ENCODE results near the gene PKP1. TPM values are rescaled to one million over a fixed set of nuclear protein-coding genes. Genes with fewer than 3 reads are reported as not detected.

PKP1 gene
- total and polyA plus RNA-seq, 2 of the 4 experiments (the other 2 are of a cell fraction) = 0.18 to 0.36 TPM

GRCh38 chr1:201240171-201240570, 43.1 kb upstream of the PKP1 start:
- no peak overlapping the region for H3K4me3 ChIP-seq (ENCODE audit: insufficient read depth, low read depth, low read length)
- dilution Hi-C loops (cut with HindIII; ENCODE audit: low sequenced_read_pairs, unreplicated experiment) (no loop called here), in situ Hi-C loops (cut with MboI; ENCODE audit: low sequenced_read_pairs) (no loop called here), intact Hi-C loops (cut with micrococcal nuclease) (no loop called here)
- no peak overlapping the region for H2AK5ac ChIP-seq (ENCODE audit: low read depth, low read length)
- no peak overlapping the region for H2BK20ac ChIP-seq (ENCODE audit: low read depth, low read length)
- WGBS, 2 experiments (ENCODE audit: extremely low coverage in 2 of 2, insufficient read length in 1 of 2) = no CpG with 5 or more reads among the region's 3 CpGs
- H3K27me3 ChIP-seq (ENCODE audit: control insufficient read depth, insufficient read depth, low read length) = peaks cover 13% of the 10 kb centered on the region
- no peak overlapping the region for H3K23ac ChIP-seq (ENCODE audit: low read depth, low read length)
- no peak overlapping the region for H2AFZ ChIP-seq (replicated peaks; ENCODE audit: low read length, poor library complexity)
- no peak overlapping the region for H3K56ac ChIP-seq (ENCODE audit: extremely low read depth, insufficient read depth, low read length)
- H3K4me2 ChIP-seq (ENCODE audit: low read depth, low read length) = no peak overlapping the region
- no peaks in the 10 kb centered on the region for H4K20me1 ChIP-seq (ENCODE audit: insufficient read depth, low read length)
- TF ChIP-seq MAFK (IDR thresholded peaks at IDR 0.05; ENCODE audit: low read depth, low read length) (no peak), RCOR1 (IDR thresholded peaks at IDR 0.05; ENCODE audit: insufficient replicate concordance, low read length) (no peak), ELK1 (IDR thresholded peaks at IDR 0.05; ENCODE audit: borderline replicate concordance, low read depth, low read length) (no peak), MAZ (IDR thresholded peaks at IDR 0.05; ENCODE audit: borderline replicate concordance, low read depth, low read length) (no peak), RAD21 (IDR thresholded peaks at IDR 0.05; ENCODE audit: low read length) (no peak), FOS (IDR thresholded peaks at IDR 0.05; ENCODE audit: low read depth, low read length) (no peak), SMC3 (IDR thresholded peaks at IDR 0.05; ENCODE audit: low read depth, low read length) (no peak), MXI1 (IDR thresholded peaks at IDR 0.05; ENCODE audit: borderline replicate concordance, low read depth, low read length) (no peak), POLR2A (IDR thresholded peaks at IDR 0.05; ENCODE audit: low read depth, low read length) (no peak), CTCF (conservative IDR thresholded peaks at IDR 0.05; ENCODE audit: low read depth, low read length) (no peak), RFX5 (IDR thresholded peaks at IDR 0.05; ENCODE audit: low read depth, low read length) (no peak), NFE2L2 (IDR thresholded peaks at IDR 0.05; ENCODE audit: low read depth, low read length) (no peak), CHD1 (IDR thresholded peaks at IDR 0.05; ENCODE audit: low read depth, low read length) (no peak)
- ATAC-seq (ENCODE audit: low read depth) (no peak), DNase-seq (no peak)
- H3K4me1 ChIP-seq (ENCODE audit: control insufficient read depth, insufficient read depth, low read length) = no peaks in the 10 kb centered on the region
- H3K14ac ChIP-seq (replicated peaks; ENCODE audit: low read depth, low read length) = no peak overlapping the region
- H3K4ac ChIP-seq (ENCODE audit: low read depth, low read length) = no peak overlapping the region
- ChIA-PET CTCF (no interaction called here), POLR2A (ENCODE audit: unreplicated experiment) (no interaction called here)
- H3K9me3 ChIP-seq (ENCODE audit: control insufficient read depth, insufficient read depth, low read length) = peaks cover 3% of the 10 kb centered on the region; the same call in 1 of the 2 replicates
- H2BK5ac ChIP-seq (ENCODE audit: low read depth, low read length, poor library complexity, severe bottlenecking) = no peak overlapping the region
- no peak overlapping the region for H2BK120ac ChIP-seq (ENCODE audit: low read depth, low read length)
- H3K9me1 ChIP-seq (ENCODE audit: insufficient read depth, low read length) = no peaks in the 10 kb centered on the region
- no peak overlapping the region for H2AK9ac ChIP-seq (replicated peaks; ENCODE audit: low read depth, low read length, poor library complexity)
- H3K18ac ChIP-seq (ENCODE audit: low read depth, low read length) = no peak overlapping the region
- H3K27ac ChIP-seq (ENCODE audit: insufficient read depth, low read length) = no peak overlapping the region
- H3K9ac ChIP-seq (ENCODE audit: low read depth, low read length) = no peak overlapping the region
- no peak overlapping the region for H2BK15ac ChIP-seq (ENCODE audit: low read depth, low read length)
- no peaks in the 10 kb centered on the region for H3K79me1 ChIP-seq (ENCODE audit: low read depth in 1 of 2, low read length in 2 of 2)
- H4K91ac ChIP-seq (ENCODE audit: insufficient read depth, low read depth, low read length) = no peak overlapping the region
- no peaks in the 10 kb centered on the region for H3K36me3 ChIP-seq (ENCODE audit: control insufficient read depth, insufficient read depth, low read length)
- H4K8ac ChIP-seq (ENCODE audit: low read depth in 2 of 2, low read length in 2 of 2) = no peak overlapping the region
- H4K5ac ChIP-seq (ENCODE audit: low read depth, low read length) = no peak overlapping the region
- no TSS peak for BruUV-seq (replicated peaks)

Data from IMR-90 (cell line).